K562 (cell line): ENCODE data around the gene CIAO2A. TPM values are rescaled to one million over a fixed set of nuclear protein-coding genes. Genes with fewer than 3 reads are reported as not detected.

ENCODE experiments used
- ATAC-seq: fragments of 200-7000 bp; cut with Tn5 transposase; 3 replicates; pipeline ENCODE4 v1.9.1; 2020; ENCODE audit warnings: moderate library complexity
- BruUV-seq: library from RNA; stranded (reverse); fragments of 400-500 nt; replicated peaks from 2 replicates; lab custom pipeline; 2021; lab: Mats Ljungman, UMichigan
- CTCF ChIA-PET: fragments of 300-600 bp; formaldehyde crosslinking; extraction: SDS; loops from one replicate; lab custom pipeline; 2021; ENCODE audit warnings: low intra/inter-chr PET ratio; lab: Yijun Ruan, JAX
- POLR2A ChIA-PET: fragments of 300-600, 350-650 bp; sonication (Branson Sonifier 250); formaldehyde crosslinking; extraction: SDS; loops from one replicate; lab custom pipeline; 2021; ENCODE audit warnings: antibody characterized with exemption, inconsistent platforms; lab: Yijun Ruan, JAX
- DNase-seq, 4 experiments: peaks; one replicate each; pipeline versions ENCODE4 v3.0.0 to v3.0.0-alpha.2; 2011 to 2018; ENCODE audit warnings: low spot score in 3 of 4, mixed read lengths in 3 of 4; ENCODE audit errors: extremely low read depth in 1 of 4
- FAIRE-seq: peaks from 2 replicates; lab custom pipeline; 2011; peaks lifted over from hg19 to GRCh38; lab: Jason Lieb, UNC
- H2AFZ ChIP-seq: 2 replicates; pipeline ENCODE4 v1.6.0; 2011; ENCODE audit warnings: low read depth, low read length, control low read depth, inconsistent platforms
- H3K27ac ChIP-seq: fragments of 200-600 bp; 3 replicates; pipeline ENCODE4 v1.8.0; 2011; ENCODE audit warnings: low read depth, mild to moderate bottlenecking, control low read depth, inconsistent platforms, low read length, moderate library complexity, mixed read lengths; ENCODE audit errors: extremely low read depth
- H3K27me3 ChIP-seq, 2 experiments: fragments of 300-600 bp in 1 of 2; 2 replicates in 1 of 2; 3 replicates in 1 of 2; pipeline versions ENCODE4 v1.6.0 to v1.8.0; 2011; ENCODE audit warnings: inconsistent platforms in 2 of 2, low read length in 2 of 2, mild to moderate bottlenecking in 1 of 2, mixed read lengths in 1 of 2, moderate library complexity in 1 of 2; ENCODE audit not compliant: control insufficient read depth in 2 of 2, insufficient read depth in 2 of 2
- H3K36me3 ChIP-seq: fragments of 300-600 bp; 3 replicates; pipeline ENCODE4 v1.8.0; 2011; ENCODE audit warnings: mild to moderate bottlenecking, low read length, inconsistent platforms; ENCODE audit not compliant: control insufficient read depth, insufficient read depth
- H3K4me1 ChIP-seq, 2 experiments: fragments of 200-600 bp in 1 of 2; replicated peaks in 1 of 2; 2 replicates in 1 of 2; 3 replicates in 1 of 2; pipeline versions ENCODE4 v1.5.1 to v1.8.0; 2011; ENCODE audit warnings: inconsistent platforms in 2 of 2, low read length in 2 of 2, mild to moderate bottlenecking in 1 of 2, mixed read lengths in 1 of 2, moderate library complexity in 1 of 2; ENCODE audit not compliant: control insufficient read depth in 2 of 2, insufficient read depth in 2 of 2
- H3K4me2 ChIP-seq: 2 replicates; pipeline ENCODE4 v1.6.1; 2011; ENCODE audit warnings: low read length, control low read depth, inconsistent platforms, mixed read lengths; ENCODE audit not compliant: insufficient read depth
- H3K4me3 ChIP-seq: fragments of 200-600 bp; sonication (generic), shearing (Covaris generic); 2 replicates; pipeline ENCODE4 v1.5.1; 2016; ENCODE audit warnings: control low read depth, inconsistent platforms
- H3K79me2 ChIP-seq: fragments of 200-600 bp; 3 replicates; pipeline ENCODE4 v1.8.0; 2011; ENCODE audit warnings: low read length, inconsistent platforms; ENCODE audit not compliant: control insufficient read depth, insufficient read depth
- H3K9ac ChIP-seq, 2 experiments: 2 replicates each; pipeline versions ENCODE4 v1.6.0 to v1.6.1; 2011; ENCODE audit warnings: low read depth in 2 of 2, low read length in 2 of 2, control low read depth in 1 of 2, inconsistent platforms in 1 of 2, mild to moderate bottlenecking in 1 of 2, mixed read lengths in 1 of 2; ENCODE audit not compliant: insufficient read depth in 1 of 2
- H3K9me1 ChIP-seq: one replicate; pipeline ENCODE4 v1.6.0; 2011; ENCODE audit warnings: inconsistent platforms, mild to moderate bottlenecking, low read length, moderate library complexity; ENCODE audit not compliant: control insufficient read depth, insufficient read depth
- H3K9me3 ChIP-seq: replicated peaks from 2 replicates; pipeline ENCODE4 v1.5.1; 2011; ENCODE audit warnings: low read depth, low read length, inconsistent platforms; ENCODE audit not compliant: control insufficient read depth, insufficient read depth
- H4K20me1 ChIP-seq: replicated peaks from 2 replicates; pipeline ENCODE4 v1.6.1; 2011; ENCODE audit warnings: low read length, inconsistent platforms, mixed read lengths; ENCODE audit not compliant: control insufficient read depth, insufficient read depth
- DIDO1 ChIP-seq: fragments of 450-650 bp; IDR thresholded peaks from 2 replicates; pipeline ENCODE4 v1.6.1; 2016; ENCODE audit warnings: low read depth, missing biosample characterization, missing genetic modification characterization
- GATA2 ChIP-seq: sonication (generic); formaldehyde crosslinking; IDR thresholded peaks from 2 replicates; pipeline ENCODE4 v1.4.0; 2020; ENCODE audit warnings: mild to moderate bottlenecking, missing genetic modification reagents
- HNRNPLL ChIP-seq: fragments of 200-400 bp; formaldehyde crosslinking; IDR thresholded peaks from 2 replicates; pipeline ENCODE4 v1.6.1; 2017; ENCODE audit warnings: low read length, low read depth, mild to moderate bottlenecking; ENCODE audit not compliant: poor library complexity, severe bottlenecking
- HNRNPUL1 ChIP-seq: fragments of 200-400 bp; formaldehyde crosslinking; IDR thresholded peaks from 2 replicates; pipeline ENCODE4 v1.6.1; 2017; ENCODE audit warnings: low read length
- MXI1 ChIP-seq: IDR thresholded peaks from 2 replicates; pipeline ENCODE4 v1.6.1; 2011; ENCODE audit warnings: low read depth, mild to moderate bottlenecking, improper control_type of control experiment, low read length
- NFE2 ChIP-seq: IDR thresholded peaks from 2 replicates; pipeline ENCODE4 v1.6.1; 2014; ENCODE audit warnings: antibody characterized with exemption, low read depth
- NFRKB ChIP-seq: fragments of 450-650 bp; IDR thresholded peaks from 2 replicates; pipeline ENCODE4 v1.6.1; 2016; ENCODE audit warnings: low read depth
- NR1H2 ChIP-seq: sonication (generic); formaldehyde crosslinking; IDR thresholded peaks from 2 replicates; pipeline ENCODE4 v1.4.0; 2020; ENCODE audit warnings: mild to moderate bottlenecking, missing genetic modification reagents
- PCBP1 ChIP-seq: fragments of 200-400 bp; formaldehyde crosslinking; IDR thresholded peaks from 2 replicates; pipeline ENCODE4 v1.6.1; 2018; ENCODE audit warnings: mild to moderate bottlenecking, low read depth, low read length; ENCODE audit not compliant: poor library complexity, severe bottlenecking
- RBFOX2 ChIP-seq: fragments of 200-400 bp; formaldehyde crosslinking; IDR thresholded peaks from 2 replicates; pipeline ENCODE4 v1.6.1; 2017; ENCODE audit warnings: low read depth, mild to moderate bottlenecking, low read length, moderate library complexity
- SMAD4 ChIP-seq: fragments of 250-450 bp; sonication (Bioruptor Pico); conservative IDR thresholded peaks from 2 replicates; pipeline ENCODE4 v1.8.0; 2021; ENCODE audit warnings: inconsistent platforms, mild to moderate bottlenecking, moderate library complexity
- STAT5A ChIP-seq: IDR thresholded peaks from 2 replicates; pipeline ENCODE4 v1.6.1; 2012; ENCODE audit warnings: low read length, inconsistent platforms, borderline replicate concordance
- ZBTB17 ChIP-seq: fragments of 450-650 bp; formaldehyde crosslinking; IDR thresholded peaks from 2 replicates; pipeline ENCODE4 v1.4.0; 2020; ENCODE audit warnings: mild to moderate bottlenecking
- ZBTB49 ChIP-seq: sonication (generic); formaldehyde crosslinking; IDR thresholded peaks from 2 replicates; pipeline ENCODE4 v1.8.0; 2022; ENCODE audit warnings: missing genetic modification reagents, mild to moderate bottlenecking, borderline replicate concordance
- ZNF224 ChIP-seq: sonication (generic); formaldehyde crosslinking; IDR thresholded peaks from 2 replicates; pipeline ENCODE4 v1.8.0; 2022; ENCODE audit warnings: mild to moderate bottlenecking, missing genetic modification reagents
- ZNF24 ChIP-seq: fragments of 450-650 bp; IDR thresholded peaks from 2 replicates; pipeline ENCODE4 v1.6.1; 2016
- ZNF263 ChIP-seq: sonication (generic); formaldehyde crosslinking; IDR thresholded peaks from 2 replicates; pipeline ENCODE4 v1.8.0; 2022; ENCODE audit warnings: mild to moderate bottlenecking, missing genetic modification reagents, borderline replicate concordance
- ZNF398 ChIP-seq: fragments of 250-450 bp; sonication (Bioruptor Pico); IDR thresholded peaks from 2 replicates; pipeline ENCODE4 v1.8.0; 2021; ENCODE audit warnings: moderate library complexity, mild to moderate bottlenecking, inconsistent platforms
- ZNF408 ChIP-seq: fragments of 250-450 bp; sonication (Bioruptor Pico); IDR thresholded peaks from 2 replicates; pipeline ENCODE4 v1.4.0; 2020; ENCODE audit warnings: low read depth, mild to moderate bottlenecking, moderate library complexity
- ZNF57 ChIP-seq: fragments of 450-650 bp; formaldehyde crosslinking; IDR thresholded peaks from 2 replicates; pipeline ENCODE4 v1.4.0; 2020; ENCODE audit warnings: mild to moderate bottlenecking, moderate library complexity
- ZNF75A ChIP-seq: fragments of 450-650 bp; formaldehyde crosslinking; IDR thresholded peaks from 2 replicates; pipeline ENCODE4 v1.4.0; 2020; ENCODE audit warnings: mild to moderate bottlenecking
- WGBS: fragments of 100-300 bp; shearing (Covaris generic); methylation state at CpG from one replicate; pipeline ENCODE4 v1.1.6; 2016; ENCODE audit warnings: low coverage, mixed read lengths; ENCODE audit not compliant: insufficient coverage; ENCODE audit errors: missing lambda C conversion rate; 5-methylcytosine and 5-hydroxymethylcytosine counted together
- in situ Hi-C: fragments of 300-500 bp; cut with MboI; formaldehyde crosslinking; loops from 4 replicates; pipeline ENCODE4 v1.15.0; 2018; ENCODE audit warnings: inconsistent platforms, mixed read lengths
- intact Hi-C: fragments of 100-400 bp; cut with micrococcal nuclease; formaldehyde crosslinking; loops from 2 replicates; pipeline ENCODE4 v1.14.2; 2022
- polyA plus RNA-seq, 8 experiments: library from polyadenylated mRNA; depleted of rRNA in 4 of 8; stranded (reverse) in 5 of 8; unstranded in 3 of 8; fragments of >200 nt; fragmentation: Nextera tagmentation in 2 of 8; fragmentation: Illumina TruSeq in 1 of 8; extraction: Ambion mirVana in 2 of 8; extraction: Trizol in 1 of 8; gene quantifications; 2 replicates each; pipeline versions ENCODE4 v1.2.1 to v1.2.3, GENCODE V29; 2011 to 2014; ENCODE audit warnings: inconsistent platforms in 1 of 8, missing spikeins in 1 of 8
- total RNA-seq, 7 experiments: library from RNA; depleted of rRNA in 6 of 7; stranded (reverse); fragments of >200 nt in 6 of 7; fragmentation: Illumina TruSeq in 2 of 7; extraction: Trizol in 2 of 7; gene quantifications; 2 replicates each; pipeline versions ENCODE4 v1.2.1 to v1.2.3, GENCODE V29; 2011 to 2021; ENCODE audit warnings: low replicate concordance in 1 of 7

CIAO2A gene
- total and polyA plus RNA-seq, 9 of the 15 experiments (the other 6 are each of a cell fraction or from before 2014, with no cell fraction given): 161 to 429 (median 313) TPM

GRCh38 chr15:64122444-64122843 lies 28.8 kb upstream of the CIAO2A start:
- in situ Hi-C loops: no loop called here
- no peak overlapping the region for H2AFZ ChIP-seq

GRCh38 chr15:64121614-64122013 lies 28.0 kb upstream of the CIAO2A start:
- H4K20me1 ChIP-seq: no peaks in the 10 kb centered on the region
- DNase-seq (no peak), ATAC-seq (no peak), FAIRE-seq (no peak)
- H2AFZ ChIP-seq: no peak overlapping the region
- H3K4me3 ChIP-seq: no peak overlapping the region
- no peaks in the 10 kb centered on the region for H3K4me1 ChIP-seq
- no peaks in the 10 kb centered on the region for H3K9me1 ChIP-seq
- no peaks in the 10 kb centered on the region for H3K79me2 ChIP-seq
- POLR2A ChIA-PET: interaction anchor here (2.2 kb wide), 1 partner anchor 10 kb away, joined by 11 read pairs; no protein-coding TSS in a partner anchor
- H3K9me3 ChIP-seq: no peaks in the 10 kb centered on the region
- CTCF ChIA-PET: no interaction called here
- WGBS: 93% methylated on average over 4 of the region's 4 CpGs
- in situ Hi-C loops: no loop called here
- H3K27me3 ChIP-seq: no peaks in the 10 kb centered on the region
- BruUV-seq: no TSS peak
- no peak overlapping the region for H3K4me2 ChIP-seq
- H3K9ac ChIP-seq: no peak overlapping the region
- H3K27ac ChIP-seq: no peak overlapping the region
- peaks cover 78% of the 10 kb centered on the region for H3K36me3 ChIP-seq
- intact Hi-C loops: no loop called here
- TF ChIP-seq MXI1 (no peak), ZBTB49 (CRISPR knock-in tag) (no peak), HNRNPUL1 (no peak), ZBTB17 (CRISPR knock-in tag) (no peak), ZNF408 (CRISPR knock-in tag) (no peak), PCBP1 (no peak), ZNF398 (CRISPR knock-in tag) (no peak)

More at GRCh38 chr15:64122444-64122843, 28.8 kb upstream of the CIAO2A start:
- H3K9ac ChIP-seq: no peak overlapping the region
- H3K4me2 ChIP-seq: no peak overlapping the region
- FAIRE-seq (no peak), DNase-seq (no peak), ATAC-seq (no peak)
- TF ChIP-seq RBFOX2 (no peak), GATA2 (CRISPR knock-in tag) (no peak), SMAD4 (CRISPR knock-in tag) (no peak), HNRNPLL (no peak), ZNF75A (CRISPR knock-in tag) (no peak), ZNF263 (CRISPR knock-in tag) (no peak), NFRKB (no peak), ZNF24 (no peak), ZNF224 (no peak), STAT5A (no peak), NFE2 (no peak), DIDO1 (tag) (no peak), ZNF57 (CRISPR knock-in tag) (no peak), NR1H2 (CRISPR knock-in tag) (no peak)
- H3K79me2 ChIP-seq: no peaks in the 10 kb centered on the region
- intact Hi-C loops: no loop called here
- no peak overlapping the region for H3K27ac ChIP-seq
- H3K27me3 ChIP-seq: no peaks in the 10 kb centered on the region
- H3K4me3 ChIP-seq: no peak overlapping the region
- no peaks in the 10 kb centered on the region for H3K9me1 ChIP-seq
- BruUV-seq: no TSS peak
- H4K20me1 ChIP-seq: no peaks in the 10 kb centered on the region
- no peaks in the 10 kb centered on the region for H3K9me3 ChIP-seq
- peaks cover 80% of the 10 kb centered on the region for H3K36me3 ChIP-seq
- CTCF ChIA-PET: no interaction called here
- WGBS: 89% methylated on average over 1 of the region's 1 CpG
- H3K4me1 ChIP-seq: no peaks in the 10 kb centered on the region
- POLR2A ChIA-PET: interaction anchor here (0.9 to 2.2 kb wide), 5 partner anchors 9 to 40 kb away, joined by 3 to 11 read pairs (median 4); partner anchors contain the start of gene PPIB
